H1 (cell line): ENCODE results near the gene PGM2.

Experiments
- CEBPB ChIP-seq: IDR thresholded peaks from 2 replicates; pipeline ENCODE4 v1.6.1; 2012; ENCODE audit warnings: low read depth, low read length
- CTCF ChIP-seq, 3 experiments: IDR thresholded peaks; 1 replicate in 2 of 3; 2 replicates in 1 of 3; pipeline versions ENCODE4 v1.5.1 to v1.6.1; 2011; ENCODE audit warnings: low read length in 3 of 3, mild to moderate bottlenecking in 3 of 3, inconsistent platforms in 2 of 3, low read depth in 1 of 3, moderate library complexity in 1 of 3; ENCODE audit not compliant: insufficient read depth in 1 of 3; ENCODE audit errors: control extremely low read depth in 1 of 3
- EGR1 ChIP-seq: IDR thresholded peaks from 2 replicates; pipeline ENCODE4 v1.6.1; 2011; ENCODE audit warnings: low read depth, low read length, borderline replicate concordance
- EP300 ChIP-seq, 2 experiments: IDR thresholded peaks; 1 replicate in 1 of 2; 2 replicates in 1 of 2; pipeline ENCODE4 v1.6.1; 2011 to 2012; ENCODE audit warnings: low read depth in 2 of 2, low read length in 2 of 2, mild to moderate bottlenecking in 2 of 2, borderline replicate concordance in 1 of 2, inconsistent platforms in 1 of 2, moderate library complexity in 1 of 2
- FOSL1 ChIP-seq: IDR thresholded peaks from 2 replicates; pipeline ENCODE4 v1.6.1; 2011; ENCODE audit warnings: mild to moderate bottlenecking, low read depth, low read length, moderate library complexity; ENCODE audit not compliant: insufficient read depth
- GABPA ChIP-seq: IDR thresholded peaks from 2 replicates; pipeline ENCODE4 v1.6.1; 2011; ENCODE audit warnings: mild to moderate bottlenecking, low read length, moderate library complexity, borderline replicate concordance; ENCODE audit not compliant: insufficient read depth
- POLR2A ChIP-seq, 2 experiments: IDR thresholded peaks; 1 replicate in 1 of 2; 2 replicates in 1 of 2; pipeline ENCODE4 v1.6.1; 2011; ENCODE audit warnings: low read depth in 2 of 2, low read length in 2 of 2, mild to moderate bottlenecking in 2 of 2; ENCODE audit errors: control extremely low read depth in 1 of 2
- RAD21 ChIP-seq, 2 experiments: IDR thresholded peaks in 1 of 2; conservative IDR thresholded peaks in 1 of 2; 2 replicates each; pipeline ENCODE4 v1.6.1; 2011; ENCODE audit warnings: low read depth in 2 of 2, low read length in 2 of 2, improper control_type of control experiment in 1 of 2, inconsistent platforms in 1 of 2, mild to moderate bottlenecking in 1 of 2, moderate library complexity in 1 of 2

- TF ChIP-seq CEBPB (no peak), EP300 (IDR thresholded peaks at IDR 0.05; ENCODE audit: borderline replicate concordance in 1 of 2, low read depth in 2 of 2, low read length in 2 of 2) (no peak), RAD21 (IDR thresholded peaks at IDR 0.05 in 1 of 2, conservative IDR thresholded peaks at IDR 0.05 in 1 of 2; ENCODE audit: low read depth in 2 of 2, low read length in 2 of 2) (no peak), FOSL1 (no peak), CTCF (IDR thresholded peaks at IDR 0.05; ENCODE audit: control extremely low read depth in 1 of 3, insufficient read depth in 1 of 3, low read depth in 1 of 3, low read length in 3 of 3) (no peak), POLR2A (IDR thresholded peaks at IDR 0.05; ENCODE audit: control extremely low read depth in 1 of 2, low read depth in 2 of 2, low read length in 2 of 2) (no peak), GABPA (no peak), EGR1 (no peak)
Measured at GRCh38 chr4:37781131-37781455, 45.4 kb upstream of the PGM2 start.
